ENCODE results near the gene HMOX2.

DNA sequence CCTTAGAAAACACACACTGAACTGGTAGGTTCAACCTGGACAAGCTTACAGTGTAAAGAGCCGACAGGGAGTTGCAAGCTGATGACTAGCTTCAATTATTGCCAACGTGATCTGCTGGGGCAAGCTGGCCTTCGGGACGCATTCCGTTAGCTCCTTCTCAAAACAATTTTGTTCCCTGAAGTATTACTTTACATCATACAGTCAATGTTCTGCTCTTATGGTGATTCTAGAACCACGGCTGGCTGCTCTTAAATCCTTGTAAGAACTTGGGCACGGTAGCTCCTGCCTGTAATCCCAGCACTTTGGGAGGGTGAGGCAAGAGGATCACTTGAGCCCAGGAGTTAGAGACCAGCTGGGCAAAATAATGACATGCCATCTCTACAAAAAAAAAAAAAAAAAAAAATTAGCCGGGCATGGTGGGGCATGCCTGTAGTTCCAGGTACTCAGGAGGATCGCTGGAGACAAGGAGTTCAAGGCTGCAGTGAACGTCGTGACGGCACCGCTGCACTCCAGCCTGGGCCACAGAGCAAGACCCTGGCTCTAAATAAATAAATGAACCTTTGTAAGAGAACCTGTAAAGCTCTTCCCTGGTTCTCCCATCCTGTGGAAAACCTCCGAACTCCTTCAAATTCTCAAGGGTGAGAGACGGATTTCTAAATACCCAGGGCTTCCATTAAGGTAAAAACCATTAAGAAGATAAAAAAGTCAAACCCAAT lies 60.4 kb downstream of the HMOX2 start:
- TF ChIP-seq, protein P1, sequence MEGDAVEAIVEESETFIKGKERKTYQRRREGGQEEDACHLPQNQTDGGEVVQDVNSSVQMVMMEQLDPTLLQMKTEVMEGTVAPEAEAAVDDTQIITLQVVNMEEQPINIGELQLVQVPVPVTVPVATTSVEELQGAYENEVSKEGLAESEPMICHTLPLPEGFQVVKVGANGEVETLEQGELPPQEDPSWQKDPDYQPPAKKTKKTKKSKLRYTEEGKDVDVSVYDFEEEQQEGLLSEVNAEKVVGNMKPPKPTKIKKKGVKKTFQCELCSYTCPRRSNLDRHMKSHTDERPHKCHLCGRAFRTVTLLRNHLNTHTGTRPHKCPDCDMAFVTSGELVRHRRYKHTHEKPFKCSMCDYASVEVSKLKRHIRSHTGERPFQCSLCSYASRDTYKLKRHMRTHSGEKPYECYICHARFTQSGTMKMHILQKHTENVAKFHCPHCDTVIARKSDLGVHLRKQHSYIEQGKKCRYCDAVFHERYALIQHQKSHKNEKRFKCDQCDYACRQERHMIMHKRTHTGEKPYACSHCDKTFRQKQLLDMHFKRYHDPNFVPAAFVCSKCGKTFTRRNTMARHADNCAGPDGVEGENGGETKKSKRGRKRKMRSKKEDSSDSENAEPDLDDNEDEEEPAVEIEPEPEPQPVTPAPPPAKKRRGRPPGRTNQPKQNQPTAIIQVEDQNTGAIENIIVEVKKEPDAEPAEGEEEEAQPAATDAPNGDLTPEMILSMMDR (IDR thresholded peaks at IDR 0.05), result no peak
- no peak for TF ChIP-seq POLR2AphosphoS5 (IDR thresholded peaks at IDR 0.05)
- TF ChIP-seq POLR2A (IDR thresholded peaks at IDR 0.05; ENCODE audit: low read depth), result no peak
- no peak for TF ChIP-seq EP300 (IDR thresholded peaks at IDR 0.05)

All from esophagus muscularis mucosa (tissue), 4 donors.